ENCODE results near the gene PSMB7.

DNA sequence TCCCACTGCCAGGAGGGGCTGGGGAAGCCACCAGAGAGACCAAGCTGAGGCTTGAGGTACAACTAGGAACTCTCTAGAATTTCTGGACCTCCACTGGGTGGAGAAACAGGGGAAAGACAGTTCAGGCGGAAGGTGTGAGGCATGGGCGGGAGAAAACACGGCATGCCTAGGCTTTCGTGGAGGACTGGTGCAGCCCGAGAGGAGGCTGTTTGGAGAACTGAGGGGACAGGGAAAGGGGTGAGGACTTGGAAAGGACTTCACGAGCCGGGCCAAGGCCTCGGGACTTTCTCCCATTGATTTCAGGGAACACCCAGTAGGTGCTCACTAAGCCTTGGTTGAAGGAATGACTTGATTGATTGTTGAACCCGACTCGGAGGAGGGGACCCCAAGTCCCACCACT, 25.5 kb upstream of the PSMB7 start:
- TF ChIP-seq POLR2AphosphoS5 (IDR thresholded peaks at IDR 0.05) = no peak
- TF ChIP-seq, protein P1, sequence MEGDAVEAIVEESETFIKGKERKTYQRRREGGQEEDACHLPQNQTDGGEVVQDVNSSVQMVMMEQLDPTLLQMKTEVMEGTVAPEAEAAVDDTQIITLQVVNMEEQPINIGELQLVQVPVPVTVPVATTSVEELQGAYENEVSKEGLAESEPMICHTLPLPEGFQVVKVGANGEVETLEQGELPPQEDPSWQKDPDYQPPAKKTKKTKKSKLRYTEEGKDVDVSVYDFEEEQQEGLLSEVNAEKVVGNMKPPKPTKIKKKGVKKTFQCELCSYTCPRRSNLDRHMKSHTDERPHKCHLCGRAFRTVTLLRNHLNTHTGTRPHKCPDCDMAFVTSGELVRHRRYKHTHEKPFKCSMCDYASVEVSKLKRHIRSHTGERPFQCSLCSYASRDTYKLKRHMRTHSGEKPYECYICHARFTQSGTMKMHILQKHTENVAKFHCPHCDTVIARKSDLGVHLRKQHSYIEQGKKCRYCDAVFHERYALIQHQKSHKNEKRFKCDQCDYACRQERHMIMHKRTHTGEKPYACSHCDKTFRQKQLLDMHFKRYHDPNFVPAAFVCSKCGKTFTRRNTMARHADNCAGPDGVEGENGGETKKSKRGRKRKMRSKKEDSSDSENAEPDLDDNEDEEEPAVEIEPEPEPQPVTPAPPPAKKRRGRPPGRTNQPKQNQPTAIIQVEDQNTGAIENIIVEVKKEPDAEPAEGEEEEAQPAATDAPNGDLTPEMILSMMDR (IDR thresholded peaks at IDR 0.05) = no peak
